Keratinocyte (primary cell): ENCODE results near the gene ZEB2.

ENCODE experiments used
- CTCF ChIP-seq, 3 experiments: IDR thresholded peaks in 1 of 3; conservative IDR thresholded peaks in 1 of 3; optimal IDR thresholded peaks in 1 of 3; 2 replicates in 2 of 3; 3 replicates in 1 of 3; pipeline versions ENCODE3 to v1.5.1; 2011; ENCODE audit warnings: low read length in 3 of 3, mild to moderate bottlenecking in 3 of 3, moderate library complexity in 2 of 3, control low read depth in 1 of 3, inconsistent platforms in 1 of 3; ENCODE audit not compliant: insufficient read depth in 2 of 3; ENCODE audit errors: extremely low read depth in 1 of 3
- EZH2 ChIP-seq: IDR thresholded peaks from one replicate; pipeline ENCODE4 v1.6.1; 2012; ENCODE audit warnings: inconsistent platforms, mild to moderate bottlenecking, low read length, moderate library complexity

DNA sequence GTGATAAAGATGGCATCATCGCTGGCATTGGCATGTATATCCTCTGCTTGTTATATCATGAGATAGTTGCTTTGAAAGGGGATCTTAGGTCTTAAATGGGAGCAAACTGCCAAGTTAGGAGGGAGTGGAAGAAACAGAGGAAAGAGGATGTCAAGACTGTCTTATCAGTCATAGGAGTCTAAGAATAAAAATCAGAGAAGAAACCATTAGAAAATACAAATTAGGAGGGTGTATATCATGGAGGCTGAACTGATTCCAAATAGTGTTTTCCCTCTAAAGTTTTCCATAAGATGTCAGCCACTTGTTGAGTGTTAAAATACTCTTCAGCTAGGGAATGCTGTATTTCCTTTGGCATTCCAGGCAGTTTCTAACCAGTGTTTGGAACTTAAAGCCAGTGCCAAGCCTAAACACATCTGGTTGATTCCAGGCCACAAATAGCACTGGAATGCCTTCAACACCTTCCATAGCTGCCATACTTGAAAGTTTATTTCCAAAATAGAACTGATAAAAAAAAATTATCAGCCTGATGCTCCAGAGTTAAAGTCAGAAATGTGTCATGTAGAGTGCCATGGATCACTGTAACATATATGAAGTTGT is 129.4 kb downstream of the ZEB2 start:
- TF ChIP-seq CTCF (optimal IDR thresholded peaks at IDR 0.05 in 1 of 3, IDR thresholded peaks at IDR 0.05 in 1 of 3, conservative IDR thresholded peaks at IDR 0.05 in 1 of 3; ENCODE audit: extremely low read depth in 1 of 3, insufficient read depth in 2 of 3, low read length in 3 of 3): no peak
- TF ChIP-seq EZH2: no peak
